ENCODE measurements around the gene ATF2. TPM values are rescaled to one million over a fixed set of nuclear protein-coding genes. Genes with fewer than 3 reads are reported as not detected.

ATF2 gene
- total RNA-seq (10 to 100 TPM; 58.2 to 62.8 TPM), polyA plus RNA-seq (10 to 100 TPM; 19.5 to 36.5 (median 27.6) TPM), total RNA-seq (62.0 to 89.2 (median 76.8) reads per million in 6 experiments)

DNA sequence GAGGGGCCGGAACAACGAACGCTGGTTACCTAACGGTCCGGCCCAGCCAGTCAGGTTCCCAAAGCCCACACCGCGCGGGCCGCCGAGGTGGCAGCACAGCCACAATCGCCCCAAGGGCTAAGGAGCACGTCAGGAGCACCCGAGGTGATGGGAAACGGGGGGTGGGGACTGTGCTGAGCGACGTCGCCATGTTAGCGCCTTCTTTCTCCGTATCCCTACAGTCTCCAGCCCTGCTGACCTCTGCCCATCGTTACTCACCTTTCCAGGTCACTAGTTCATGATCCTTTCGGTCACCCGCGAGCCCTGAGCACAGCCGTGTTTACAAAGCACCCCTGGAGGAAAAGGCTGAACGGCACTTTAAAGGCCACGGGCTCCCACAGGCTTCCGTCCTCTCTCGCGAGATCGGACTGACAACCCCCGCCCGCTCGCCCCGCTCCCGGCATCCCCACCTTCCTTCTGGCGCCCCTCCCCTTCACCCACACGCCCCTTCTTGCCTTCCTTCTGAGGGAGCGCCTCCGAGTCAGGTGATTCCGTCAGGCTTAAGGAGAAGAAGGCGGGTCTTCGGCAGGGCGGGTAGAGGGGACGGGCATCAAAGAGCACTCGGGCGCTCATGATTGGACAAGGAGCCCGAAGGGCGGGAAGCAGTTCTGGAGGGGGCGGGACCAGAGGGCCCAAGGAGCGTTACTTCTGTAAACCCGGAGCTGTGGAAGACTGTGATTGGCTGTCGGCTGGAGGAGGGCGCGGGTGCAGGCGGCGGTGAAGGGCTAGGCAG, at the start of gene ATF2:
TSS of gene ATF2 (minus strand) at position 412 of the 772 bp plus-strand sequence. CDS start 31,760 bp downstream, outside the sequence.
- H3K4me3 Mint-ChIP-seq: peak within 1 kb of the TSS; percentile 92 to 100 (median 100)
- POLR2A ChIA-PET: interaction anchor here (0.9 to 1.7 kb wide), 4 partner anchors 10 to 49 kb away, joined by 3 to 26 read pairs (median 12); partner anchors contain the start of gene ATP5MC3
- no peaks in the 10 kb centered on the region for H3K9me3 Mint-ChIP-seq
- peak; percentile 89 to 90 for ATAC-seq
- peak within 1 kb of the TSS; percentile 95 to 100 (median 99) for H3K27ac Mint-ChIP-seq
- no peaks in the 10 kb centered on the region for H3K27me3 Mint-ChIP-seq
- H3K4me1 Mint-ChIP-seq: peaks cover 16 to 57% (median 38%) of the 10 kb centered on the region in 4 donors
- peak; percentile 92 to 100 (median 98) for DNase-seq
- peaks cover 0 to 10% (median 0%) of the 10 kb centered on the region in 3 donors for H3K36me3 Mint-ChIP-seq

DNA sequence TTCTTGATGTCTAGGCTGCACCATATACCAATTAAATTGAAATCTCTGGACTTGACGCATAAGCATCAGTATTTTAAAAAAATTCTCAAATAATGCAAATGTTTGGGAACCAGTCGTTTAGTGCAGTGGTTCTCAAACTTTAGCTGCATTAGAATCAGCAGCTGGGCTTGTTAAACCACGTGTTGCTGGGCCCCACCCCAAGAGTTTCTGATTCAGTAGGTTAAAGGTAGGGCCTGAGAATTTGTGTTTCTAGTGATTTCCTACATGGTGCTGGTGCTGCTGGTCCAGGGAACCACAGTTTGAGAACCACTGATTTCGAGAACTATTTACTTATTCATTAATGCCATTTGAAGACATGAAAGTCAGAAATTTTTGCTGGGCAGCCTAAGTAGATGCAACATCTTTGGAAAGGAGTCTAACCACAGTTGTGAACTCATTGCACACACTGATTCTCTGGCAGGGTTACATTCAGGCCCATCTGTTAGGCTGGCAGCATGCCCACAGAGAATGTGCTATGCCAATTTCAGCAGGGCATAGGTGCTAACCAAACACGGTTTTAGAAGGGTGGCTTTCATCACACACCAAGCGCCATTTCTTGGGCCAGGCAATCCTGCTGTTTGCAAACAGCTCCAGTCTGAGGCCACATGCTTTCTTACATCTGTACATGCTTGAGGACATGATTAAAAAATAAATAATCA, 39.9 kb upstream of the ATF2 start:
- no peak for ATAC-seq
- POLR2A ChIA-PET: interaction anchor here (0.6 kb wide), 1 partner anchor 577 kb away, joined by 3 read pairs; no protein-coding TSS in a partner anchor
- Mint-ChIP-seq H3K36me3 (no peaks in the 10 kb centered on the region), H3K27ac (peak overlapping the region in 1 of 10 donors; percentile 52), H3K4me1 (peaks cover 0 to 6% (median 3%) of the 10 kb centered on the region in 4 donors), H3K9me3 (no peaks in the 10 kb centered on the region), H3K4me3 (no peak overlapping the region), H3K27me3 (peaks cover 1 to 11% (median 8%) of the 10 kb centered on the region in 5 donors)
- no peak for DNase-seq

DNA sequence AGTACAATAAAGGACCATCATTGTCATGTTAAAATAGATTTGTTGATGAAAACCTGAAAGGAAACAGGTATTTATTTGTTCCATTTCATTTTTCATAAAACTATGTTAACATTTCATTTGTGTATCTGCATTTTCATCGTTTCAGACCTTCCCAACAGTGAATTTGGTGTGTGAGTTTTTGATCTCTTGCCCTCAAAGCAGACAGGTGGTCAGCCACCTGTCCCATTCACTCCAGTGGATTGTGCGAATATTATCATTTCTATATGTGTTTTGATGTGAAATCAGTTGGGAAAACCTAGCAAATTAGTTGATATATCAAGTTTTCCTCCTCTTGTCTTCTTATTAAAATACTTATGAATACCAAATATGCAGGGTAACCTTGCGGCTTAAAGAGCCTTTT, 38.9 kb upstream of the ATF2 start:
- no peak for ATAC-seq

DNA sequence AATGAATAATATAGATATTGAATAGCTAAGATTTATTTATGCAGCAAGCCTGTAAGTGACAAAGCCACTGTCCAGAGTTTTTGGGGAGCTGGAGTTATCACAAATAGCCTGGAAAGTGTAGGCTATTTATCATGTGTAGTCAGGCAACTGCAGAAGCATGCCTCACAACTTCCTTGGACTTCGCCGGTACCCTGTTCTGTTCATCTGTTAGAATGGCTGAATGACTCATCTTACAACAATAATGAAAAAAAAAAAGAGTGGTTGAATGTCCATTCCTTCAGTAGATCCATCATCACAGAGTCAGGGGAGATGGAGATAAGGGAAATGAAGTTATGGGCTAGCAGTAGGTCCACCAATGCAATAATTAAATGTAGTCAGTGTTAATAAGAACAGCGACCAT, 37.5 kb upstream of the ATF2 start:
- H3K4me3 Mint-ChIP-seq: no peak overlapping the region
- no peaks in the 10 kb centered on the region for H3K9me3 Mint-ChIP-seq
- peaks cover under 1 to 14% (median 5%) of the 10 kb centered on the region in 5 donors for H3K27me3 Mint-ChIP-seq
- DNase-seq (no peak), ATAC-seq (no peak)
- H3K4me1 Mint-ChIP-seq: peaks cover 0 to 6% (median 3%) of the 10 kb centered on the region in 4 donors
- H3K27ac Mint-ChIP-seq: no peak overlapping the region
- no peaks in the 10 kb centered on the region for H3K36me3 Mint-ChIP-seq
- POLR2A ChIA-PET: no interaction called here

More for the DNA sequence above, 38.9 kb upstream of the ATF2 start:
- Mint-ChIP-seq H3K36me3 (no peaks in the 10 kb centered on the region), H3K4me1 (peaks cover 0 to 6% (median 3%) of the 10 kb centered on the region in 4 donors), H3K27ac (no peak overlapping the region), H3K4me3 (no peak overlapping the region), H3K9me3 (no peaks in the 10 kb centered on the region), H3K27me3 (peaks cover 0 to 14% (median 9%) of the 10 kb centered on the region in 5 donors)
- DNase-seq: no peak
- POLR2A ChIA-PET: no interaction called here

GRCh38 chr2:175203621-175204496, 35.9 kb upstream of the ATF2 start:
- Mint-ChIP-seq H3K4me3 (peak overlapping the region in 2 of 10 donors; percentile 25 to 64), H3K27me3 (peaks cover 2 to 25% (median 10%) of the 10 kb centered on the region in 5 donors)
- ATAC-seq: peak; percentile 88 to 95

GRCh38 chr2:175195012-175195411, 27.0 kb upstream of the ATF2 start:
- Mint-ChIP-seq H3K36me3 (peaks cover 0 to 5% (median 2%) of the 10 kb centered on the region in 3 donors), H3K27me3 (peaks cover 22 to 50% (median 23%) of the 10 kb centered on the region in 5 donors), H3K9me3 (peaks cover 0 to 16% (median 2%) of the 10 kb centered on the region in 9 donors), H3K4me3 (no peak overlapping the region), H3K27ac (no peak overlapping the region), H3K4me1 (no peaks in the 10 kb centered on the region)
- DNase-seq (no peak), ATAC-seq (no peak)
- POLR2A ChIA-PET: no interaction called here

More at GRCh38 chr2:175203621-175204496, 35.9 kb upstream of the ATF2 start:
- Mint-ChIP-seq H3K4me1 (peaks cover 0 to 6% (median 3%) of the 10 kb centered on the region in 4 donors), H3K9me3 (peaks cover 0 to 5% (median 0%) of the 10 kb centered on the region in 9 donors), H3K36me3 (peaks cover 0 to 2% (median 0%) of the 10 kb centered on the region in 3 donors), H3K27ac (no peak overlapping the region)
- POLR2A ChIA-PET: no interaction called here
- DNase-seq: peak in 9 of 10 donors; percentile 6 to 63 (median 35)

GRCh38 chr2:175188761-175189160, 20.8 kb upstream of the ATF2 start:
- no peak overlapping the region for H3K27ac Mint-ChIP-seq
- DNase-seq (no peak), ATAC-seq (no peak)
- POLR2A ChIA-PET: no interaction called here
- H3K36me3 Mint-ChIP-seq: peaks cover 1 to 4% (median 2%) of the 10 kb centered on the region in 3 donors
- peaks cover 0 to 2% (median 0%) of the 10 kb centered on the region in 4 donors for H3K4me1 Mint-ChIP-seq
- H3K9me3 Mint-ChIP-seq: peaks cover 0 to 11% (median 2%) of the 10 kb centered on the region in 9 donors
- peaks cover 12 to 30% (median 27%) of the 10 kb centered on the region in 5 donors for H3K27me3 Mint-ChIP-seq
- H3K4me3 Mint-ChIP-seq: no peak overlapping the region

DNA sequence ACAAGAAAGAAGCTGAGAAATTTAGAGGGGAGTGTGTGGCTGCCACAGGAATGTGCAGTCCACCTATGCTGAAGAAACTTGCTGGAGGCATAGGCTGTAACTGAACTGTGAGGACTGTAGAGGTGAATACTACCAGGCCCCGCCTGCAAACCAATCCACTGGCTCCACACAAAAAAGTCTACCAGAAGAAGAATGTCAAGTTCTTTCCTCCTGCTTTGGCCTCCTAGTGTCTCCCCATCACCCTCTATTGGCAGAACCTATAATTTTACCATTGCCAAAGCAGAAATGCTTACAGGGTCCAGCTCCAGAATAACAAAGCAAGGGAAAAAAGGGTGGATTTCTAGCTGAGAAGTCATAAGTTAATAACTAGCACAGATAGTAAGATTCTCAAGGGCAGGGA, 19.4 kb upstream of the ATF2 start:
- Mint-ChIP-seq H3K9me3 (peaks cover 0 to 11% (median 0%) of the 10 kb centered on the region in 9 donors), H3K4me3 (no peak overlapping the region), H3K27me3 (peaks cover 12 to 30% (median 22%) of the 10 kb centered on the region in 5 donors), H3K27ac (no peak overlapping the region), H3K36me3 (peaks cover 2 to 4% (median 4%) of the 10 kb centered on the region in 3 donors), H3K4me1 (peaks cover 0 to 2% (median under 1%) of the 10 kb centered on the region in 4 donors)
- DNase-seq (peak in 3 of 10 donors; percentile 21 to 25 (median 24)), ATAC-seq (peak; percentile 53 to 68)
- POLR2A ChIA-PET: no interaction called here

GRCh38 chr2:175183674-175184073, 15.7 kb upstream of the ATF2 start:
- H3K27me3 Mint-ChIP-seq: peaks cover 0 to 6% (median 3%) of the 10 kb centered on the region in 5 donors
- peaks cover 0 to 6% (median 2%) of the 10 kb centered on the region in 9 donors for H3K9me3 Mint-ChIP-seq
- ATAC-seq (no peak), DNase-seq (no peak)
- POLR2A ChIA-PET: no interaction called here
- H3K27ac Mint-ChIP-seq: peak overlapping the region in 1 of 10 donors; percentile 30
- H3K4me3 Mint-ChIP-seq: peak overlapping the region in 1 of 10 donors; percentile 17
- H3K36me3 Mint-ChIP-seq: peaks cover 7 to 18% (median 12%) of the 10 kb centered on the region in 3 donors
- peaks cover 13 to 30% (median 18%) of the 10 kb centered on the region in 4 donors for H3K4me1 Mint-ChIP-seq

DNA sequence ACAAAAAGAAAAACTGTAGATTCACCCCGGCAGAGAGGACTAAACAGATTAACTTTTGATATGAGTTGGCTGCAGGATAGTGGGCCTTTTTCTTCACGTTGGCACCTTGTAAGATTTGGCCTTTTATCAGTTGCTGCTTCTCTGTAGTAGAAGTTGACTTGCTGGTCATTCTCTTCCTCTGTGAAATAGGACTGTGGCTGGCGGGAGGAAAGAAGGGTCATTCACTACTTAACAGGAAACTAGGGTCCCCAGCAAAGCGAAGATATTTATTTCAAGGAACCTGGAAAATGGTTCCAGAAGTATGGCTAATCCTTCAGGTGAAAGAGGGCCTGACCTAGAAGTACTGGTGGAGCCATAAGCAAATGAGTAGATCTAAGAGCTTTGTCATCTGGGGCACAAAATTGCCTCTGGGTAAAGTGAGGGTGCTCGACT, 13.9 kb upstream of the ATF2 start:
- H3K4me3 Mint-ChIP-seq: peak overlapping the region; percentile 81 to 98 (median 92)
- POLR2A ChIA-PET: interaction anchor here (1.1 to 2.7 kb wide), 2 partner anchors 11 to 13 kb away, joined by 3 to 19 read pairs; partner anchors contain the start of gene ATF2
- H3K27ac Mint-ChIP-seq: peak overlapping the region; percentile 85 to 99 (median 94)
- peaks cover 11 to 30% (median 21%) of the 10 kb centered on the region in 4 donors for H3K4me1 Mint-ChIP-seq
- ATAC-seq (no peak), DNase-seq (no peak)
- peaks cover 0 to 6% (median 2%) of the 10 kb centered on the region in 9 donors for H3K9me3 Mint-ChIP-seq
- H3K36me3 Mint-ChIP-seq: peaks cover 9 to 36% (median 12%) of the 10 kb centered on the region in 3 donors
- no peaks in the 10 kb centered on the region for H3K27me3 Mint-ChIP-seq

DNA sequence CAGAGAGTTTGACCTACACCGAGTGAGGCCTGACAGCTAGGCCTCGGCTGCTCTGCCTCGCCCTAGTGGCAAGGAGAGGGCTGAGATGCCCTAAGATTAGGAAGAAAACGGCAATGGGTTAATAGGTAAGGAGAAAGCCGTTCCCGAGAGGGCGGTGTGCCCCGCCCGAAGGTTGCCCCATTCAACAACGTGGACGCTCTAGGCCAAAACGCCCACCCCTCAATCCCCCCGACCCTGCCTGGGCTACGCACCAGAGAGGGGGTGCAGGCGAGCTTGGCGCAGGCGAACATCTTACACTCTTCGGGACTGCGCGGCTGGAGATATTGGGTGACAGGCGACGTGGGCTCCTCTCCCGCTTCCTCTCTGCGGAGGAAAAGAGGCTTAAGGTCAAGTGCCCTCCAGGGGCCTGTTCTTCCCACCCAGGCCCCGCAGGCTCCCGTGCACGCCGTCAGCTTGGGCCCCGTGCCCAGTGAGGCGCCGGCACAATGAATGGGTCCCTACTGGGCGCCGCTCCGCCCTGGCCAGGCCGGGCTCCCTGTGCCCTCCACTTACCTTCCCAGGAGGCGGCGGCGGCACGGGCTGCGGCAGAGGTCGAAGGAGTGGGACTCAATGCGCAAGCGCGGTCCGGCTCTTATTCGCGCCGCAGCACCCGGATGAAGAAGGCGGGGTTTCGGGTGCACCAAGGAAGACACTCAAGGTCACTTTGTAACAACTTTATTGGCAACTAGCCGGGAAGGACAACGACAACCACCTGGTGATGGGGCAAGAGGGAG, 13.3 kb upstream of the ATF2 start, which contains the start of gene ATP5MC3:
TSS of gene ATP5MC3 (minus strand) at position 607 of the 773 bp plus-strand sequence. CDS start at position 290, 317 bp downstream.
- POLR2A ChIA-PET: interaction anchor here (1.1 to 2.7 kb wide), 2 partner anchors 10 to 13 kb away, joined by 3 to 19 read pairs; partner anchors contain the start of gene ATF2
- DNase-seq (peak; percentile 82 to 95 (median 88)), ATAC-seq (peak; percentile 85 to 86)
- H3K36me3 Mint-ChIP-seq: peaks cover 9 to 41% (median 12%) of the 10 kb centered on the region in 3 donors
- H3K4me3 Mint-ChIP-seq: peak within 1 kb of the TSS; percentile 81 to 98 (median 92)
- peak within 1 kb of the TSS; percentile 85 to 99 (median 94) for H3K27ac Mint-ChIP-seq
- H3K4me1 Mint-ChIP-seq: peaks cover 14 to 32% (median 25%) of the 10 kb centered on the region in 4 donors
- H3K9me3 Mint-ChIP-seq: peaks cover 0 to 6% (median 2%) of the 10 kb centered on the region in 9 donors
- no peaks in the 10 kb centered on the region for H3K27me3 Mint-ChIP-seq
